BLaER1 treated with 17β-estradiol and CSF1 and Interleukin-3, amounts not matched to agents 10 nM and 100 nM (cell line): ENCODE measurements around the gene RAB39A.

ENCODE experiments used
- H3K27ac ChIP-seq, 11 experiments: shearing (Covaris generic); formaldehyde crosslinking; 2 replicates each; pipeline ENCODE4 v1.8.1; 2022
- H3K27me3 ChIP-seq, 11 experiments: shearing (Covaris generic); formaldehyde crosslinking; 2 replicates each; pipeline ENCODE4 v1.8.1; 2022
- H3K36me3 ChIP-seq, 11 experiments: shearing (Covaris generic); formaldehyde crosslinking; 2 replicates each; pipeline ENCODE4 v1.8.1; 2022
- H3K4me1 ChIP-seq, 10 experiments: shearing (Covaris generic); formaldehyde crosslinking; 2 replicates each; pipeline ENCODE4 v1.8.1; 2022
- H3K4me2 ChIP-seq, 11 experiments: shearing (Covaris generic); formaldehyde crosslinking; 2 replicates each; pipeline ENCODE4 v1.8.1; 2022
- H3K4me3 ChIP-seq, 10 experiments: shearing (Covaris generic); formaldehyde crosslinking; 2 replicates each; pipeline ENCODE4 v1.8.1; 2022
- H3K9ac ChIP-seq, 11 experiments: shearing (Covaris generic); formaldehyde crosslinking; 2 replicates each; pipeline ENCODE4 v1.8.1; 2022
- H3K9me3 ChIP-seq, 11 experiments: shearing (Covaris generic); formaldehyde crosslinking; replicated peaks in 1 of 11; 2 replicates each; pipeline ENCODE4 v1.8.1; 2022
- H4K20me1 ChIP-seq, 11 experiments: shearing (Covaris generic); formaldehyde crosslinking; 2 replicates each; pipeline ENCODE4 v1.8.1; 2022
- Cebpa-rat ChIP-seq, 11 experiments: shearing (Covaris generic); IDR thresholded peaks; 2 replicates each; pipeline ENCODE4 v1.8.1; 2022

The RAB39A gene

GRCh38 chr11:107953446-107953845, 25.2 kb downstream of the RAB39A start:
- Histone ChIP-seq H3K27me3 (no peaks in the 10 kb centered on the region), H4K20me1 (no peaks in the 10 kb centered on the region), H3K9me3 (no peaks in the 10 kb centered on the region), H3K4me2 (peak overlapping the region in 2 of 11 experiments; percentile 37 to 46; a peak in 3 of 22 replicates), H3K36me3 (no peaks in the 10 kb centered on the region), H3K4me1 (peaks cover 0 to 52% (median 16%) of the 10 kb centered on the region in 10 experiments; a peak in 13 of 20 replicates), H3K27ac (0 out of 22 replicates have a peak overlapping the region, but pooled peaks of 1 of the 11 experiments have one; percentile 7), H3K9ac (no peak overlapping the region), H3K4me3 (no peak overlapping the region)
- no peak for TF ChIP-seq Cebpa-rat (IDR thresholded peaks at IDR 0.05)

- Histone ChIP-seq H3K4me1 (peaks cover 0 to 52% (median 16%) of the 10 kb centered on the region in 10 experiments; a peak in 13 of 20 replicates), H3K9me3 (no peaks in the 10 kb centered on the region), H4K20me1 (no peaks in the 10 kb centered on the region), H3K27me3 (no peaks in the 10 kb centered on the region), H3K36me3 (no peaks in the 10 kb centered on the region), H3K27ac (peak overlapping the region in 8 of 11 experiments; percentile 12 to 79 (median 71); a peak in 14 of 22 replicates), H3K9ac (no peak overlapping the region; a peak in 1 of 22 replicates), H3K4me2 (peak overlapping the region in 7 of 11 experiments; percentile 22 to 86 (median 74); a peak in 8 of 22 replicates), H3K4me3 (no peak overlapping the region)
- TF ChIP-seq Cebpa-rat (IDR thresholded peaks at IDR 0.05) = no peak
Measured at GRCh38 chr11:107956543-107956942, 28.3 kb downstream of the RAB39A start.

GRCh38 chr11:107957109-107957588, 28.9 kb downstream of the RAB39A start:
- Histone ChIP-seq H4K20me1 (no peaks in the 10 kb centered on the region), H3K9ac (peak overlapping the region in 8 of 11 experiments; percentile 9 to 66 (median 54); a peak in 15 of 22 replicates), H3K9me3 (no peaks in the 10 kb centered on the region), H3K4me1 (peaks cover 0 to 52% (median 16%) of the 10 kb centered on the region in 10 experiments; a peak in 13 of 20 replicates), H3K27ac (peak overlapping the region in 9 of 11 experiments; percentile 26 to 79 (median 69); a peak in 17 of 22 replicates), H3K4me3 (peak overlapping the region in 3 of 10 experiments; percentile 17 to 29 (median 27); a peak in 4 of 20 replicates), H3K36me3 (no peaks in the 10 kb centered on the region; a peak in 1 of 22 replicates), H3K4me2 (peak overlapping the region in 8 of 11 experiments; percentile 3 to 86 (median 74); a peak in 15 of 22 replicates), H3K27me3 (no peaks in the 10 kb centered on the region)
- peak in 4 of 11 experiments; percentile 18 to 58 (median 52); a peak in 6 of 22 replicates for TF ChIP-seq Cebpa-rat (IDR thresholded peaks at IDR 0.05)

- Histone ChIP-seq H3K4me1 (peaks cover 0 to 25% (median 14%) of the 10 kb centered on the region in 10 experiments; a peak in 13 of 20 replicates), H4K20me1 (no peaks in the 10 kb centered on the region; a peak in 1 of 22 replicates), H3K9me3 (no peaks in the 10 kb centered on the region), H3K9ac (no peak overlapping the region), H3K36me3 (no peaks in the 10 kb centered on the region; a peak in 1 of 22 replicates), H3K4me2 (no peak overlapping the region), H3K4me3 (no peak overlapping the region), H3K27ac (no peak overlapping the region), H3K27me3 (no peaks in the 10 kb centered on the region)
- TF ChIP-seq Cebpa-rat (IDR thresholded peaks at IDR 0.05) = no peak
Measured at GRCh38 chr11:107961480-107961879, 33.2 kb downstream of the RAB39A start.

GRCh38 chr11:107962181-107962580, 33.9 kb downstream of the RAB39A start:
- Histone ChIP-seq H3K4me2 (no peak overlapping the region), H3K4me1 (peaks cover 0 to 18% (median 8%) of the 10 kb centered on the region in 10 experiments; a peak in 11 of 20 replicates), H3K36me3 (no peaks in the 10 kb centered on the region; a peak in 1 of 22 replicates), H3K9me3 (no peaks in the 10 kb centered on the region), H3K27ac (no peak overlapping the region), H4K20me1 (no peaks in the 10 kb centered on the region; a peak in 1 of 22 replicates), H3K4me3 (no peak overlapping the region), H3K27me3 (no peaks in the 10 kb centered on the region), H3K9ac (no peak overlapping the region)
- TF ChIP-seq Cebpa-rat (IDR thresholded peaks at IDR 0.05) = no peak

- no peaks in the 10 kb centered on the region; a peak in 1 of 22 replicates for H3K36me3 ChIP-seq
- TF ChIP-seq Cebpa-rat (IDR thresholded peaks at IDR 0.05) = no peak
- H3K9me3 ChIP-seq = no peaks in the 10 kb centered on the region
- no peaks in the 10 kb centered on the region; a peak in 1 of 22 replicates for H4K20me1 ChIP-seq
- no peak overlapping the region for H3K4me2 ChIP-seq
- no peak overlapping the region for H3K27ac ChIP-seq
- no peak overlapping the region for H3K4me3 ChIP-seq
- no peaks in the 10 kb centered on the region for H3K27me3 ChIP-seq
- no peak overlapping the region for H3K9ac ChIP-seq
- peaks cover 0 to 9% (median 0%) of the 10 kb centered on the region in 10 experiments; a peak in 7 of 20 replicates for H3K4me1 ChIP-seq
Measured at GRCh38 chr11:107963091-107963490, 34.8 kb downstream of the RAB39A start.

- Histone ChIP-seq H3K36me3 (no peaks in the 10 kb centered on the region), H3K27me3 (no peaks in the 10 kb centered on the region), H3K9ac (no peak overlapping the region), H3K4me3 (no peak overlapping the region), H3K4me2 (no peak overlapping the region), H3K27ac (no peak overlapping the region), H3K9me3 (no peaks in the 10 kb centered on the region), H3K4me1 (0 out of 20 replicates have a peak, but pooled peaks cover 0 to 5% (median 0%) of the 10 kb centered on the region in 10 experiments), H4K20me1 (no peaks in the 10 kb centered on the region; a peak in 1 of 22 replicates)
- TF ChIP-seq Cebpa-rat (IDR thresholded peaks at IDR 0.05) = no peak
Measured at GRCh38 chr11:107969219-107969618, 41.0 kb downstream of the RAB39A start.

- Histone ChIP-seq H3K27me3 (no peaks in the 10 kb centered on the region), H4K20me1 (no peaks in the 10 kb centered on the region), H3K27ac (no peak overlapping the region), H3K4me2 (no peak overlapping the region), H3K9me3 (no peaks in the 10 kb centered on the region), H3K4me1 (0 out of 20 replicates have a peak, but pooled peaks cover 0 to 2% (median 0%) of the 10 kb centered on the region in 10 experiments), H3K4me3 (no peak overlapping the region), H3K9ac (no peak overlapping the region), H3K36me3 (no peaks in the 10 kb centered on the region)
- no peak for TF ChIP-seq Cebpa-rat (IDR thresholded peaks at IDR 0.05)
Measured at GRCh38 chr11:107970049-107970448, 41.8 kb downstream of the RAB39A start.

- H3K4me2 ChIP-seq = no peak overlapping the region
- H3K4me1 ChIP-seq = peaks cover 0 to 4% (median 0%) of the 10 kb centered on the region in 10 experiments; a peak in 2 of 20 replicates
- no peaks in the 10 kb centered on the region for H3K27me3 ChIP-seq
- H3K36me3 ChIP-seq = no peaks in the 10 kb centered on the region
- no peak for TF ChIP-seq Cebpa-rat (IDR thresholded peaks at IDR 0.05)
- no peak overlapping the region for H3K4me3 ChIP-seq
- no peak overlapping the region for H3K27ac ChIP-seq
- no peaks in the 10 kb centered on the region for H3K9me3 ChIP-seq
- H3K9ac ChIP-seq = no peak overlapping the region
- H4K20me1 ChIP-seq = no peaks in the 10 kb centered on the region
Measured at GRCh38 chr11:107973641-107974040, 45.4 kb downstream of the RAB39A start.
